Peyer's patch (tissue), 4 donors: ENCODE data around the gene KCNA1. TPM values are rescaled to one million over a fixed set of nuclear protein-coding genes. Genes with fewer than 3 reads are reported as not detected.

Experiments used
- DNase-seq, 3 donors: peaks; one replicate each; pipeline ENCODE4 v3.0.0-alpha.2; 2017 to 2019
- H3K27ac ChIP-seq, 4 donors: fragments of 200-600 bp; sonication (generic); one replicate each; pipeline ENCODE4 v1.5.1; 2016 to 2019
- H3K27me3 ChIP-seq, 2 donors: fragments of 200-600 bp; sonication (generic); one replicate each; pipeline ENCODE4 v1.5.1; 2019
- H3K36me3 ChIP-seq, 3 donors: fragments of 200-600 bp; sonication (generic); one replicate each; pipeline ENCODE4 v1.5.1; 2016 to 2019
- H3K4me1 ChIP-seq, 4 donors: fragments of 200-600 bp; sonication (generic); one replicate each; pipeline ENCODE4 v1.5.1; 2016 to 2019
- H3K4me3 ChIP-seq, 4 donors: fragments of 200-600 bp; sonication (generic); 1 replicate in 3 of 4; 2 replicates in 1 of 4; pipeline ENCODE4 v1.5.1; 2016 to 2019; ENCODE audit warnings: mild to moderate bottlenecking in 1 of 4
- H3K9me3 ChIP-seq, 4 donors: fragments of 200-600 bp; sonication (generic); one replicate each; pipeline ENCODE4 v1.5.1; 2016 to 2019; ENCODE audit warnings: mild to moderate bottlenecking in 1 of 4
- POLR2A ChIP-seq, 2 donors: fragments of 450-650 bp; IDR thresholded peaks; one replicate each; pipeline ENCODE4 v1.5.1; 2017; ENCODE audit warnings: antibody characterized with exemption in 2 of 2, mild to moderate bottlenecking in 2 of 2, moderate library complexity in 2 of 2
- total RNA-seq, 4 donors: library from RNA; depleted of rRNA; stranded (reverse); fragments of >200 nt; gene quantifications; one replicate each; pipeline ENCODE4 v1.1.0, GENCODE V29; 2016
- TF ChIP-seq, protein P1 (sequence below), 6 experiments: fragments of 450-650 bp in 4 of 6; fragments of 200-600 bp in 2 of 6; sonication (generic) in 1 of 6; IDR thresholded peaks; one replicate each; pipeline ENCODE4 v1.5.1; 2017 to 2019; ENCODE audit warnings: antibody characterized with exemption in 6 of 6, mild to moderate bottlenecking in 3 of 6, moderate library complexity in 1 of 6

Gene KCNA1
- total RNA-seq, 4 donors from 2014 or later, result not detected

- H3K27me3 ChIP-seq, result no peaks in the 10 kb centered on the region
- no peak overlapping the region for H3K27ac ChIP-seq
- no peak for DNase-seq
- TF ChIP-seq, protein P1, sequence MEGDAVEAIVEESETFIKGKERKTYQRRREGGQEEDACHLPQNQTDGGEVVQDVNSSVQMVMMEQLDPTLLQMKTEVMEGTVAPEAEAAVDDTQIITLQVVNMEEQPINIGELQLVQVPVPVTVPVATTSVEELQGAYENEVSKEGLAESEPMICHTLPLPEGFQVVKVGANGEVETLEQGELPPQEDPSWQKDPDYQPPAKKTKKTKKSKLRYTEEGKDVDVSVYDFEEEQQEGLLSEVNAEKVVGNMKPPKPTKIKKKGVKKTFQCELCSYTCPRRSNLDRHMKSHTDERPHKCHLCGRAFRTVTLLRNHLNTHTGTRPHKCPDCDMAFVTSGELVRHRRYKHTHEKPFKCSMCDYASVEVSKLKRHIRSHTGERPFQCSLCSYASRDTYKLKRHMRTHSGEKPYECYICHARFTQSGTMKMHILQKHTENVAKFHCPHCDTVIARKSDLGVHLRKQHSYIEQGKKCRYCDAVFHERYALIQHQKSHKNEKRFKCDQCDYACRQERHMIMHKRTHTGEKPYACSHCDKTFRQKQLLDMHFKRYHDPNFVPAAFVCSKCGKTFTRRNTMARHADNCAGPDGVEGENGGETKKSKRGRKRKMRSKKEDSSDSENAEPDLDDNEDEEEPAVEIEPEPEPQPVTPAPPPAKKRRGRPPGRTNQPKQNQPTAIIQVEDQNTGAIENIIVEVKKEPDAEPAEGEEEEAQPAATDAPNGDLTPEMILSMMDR (IDR thresholded peaks at IDR 0.05), result no peak
- TF ChIP-seq POLR2A (IDR thresholded peaks at IDR 0.05), result no peak
- H3K4me3 ChIP-seq, result no peak overlapping the region
- H3K9me3 ChIP-seq, result no peaks in the 10 kb centered on the region
- H3K36me3 ChIP-seq, result no peaks in the 10 kb centered on the region
- H3K4me1 ChIP-seq, result no peaks in the 10 kb centered on the region
These were observed 37.5 kb downstream of the KCNA1 start for GRCh38 chr12:4947253-4947652.

- no peaks in the 10 kb centered on the region for H3K27me3 ChIP-seq
These were observed 41.4 kb downstream of the KCNA1 start for GRCh38 chr12:4951083-4951482.

DNA sequence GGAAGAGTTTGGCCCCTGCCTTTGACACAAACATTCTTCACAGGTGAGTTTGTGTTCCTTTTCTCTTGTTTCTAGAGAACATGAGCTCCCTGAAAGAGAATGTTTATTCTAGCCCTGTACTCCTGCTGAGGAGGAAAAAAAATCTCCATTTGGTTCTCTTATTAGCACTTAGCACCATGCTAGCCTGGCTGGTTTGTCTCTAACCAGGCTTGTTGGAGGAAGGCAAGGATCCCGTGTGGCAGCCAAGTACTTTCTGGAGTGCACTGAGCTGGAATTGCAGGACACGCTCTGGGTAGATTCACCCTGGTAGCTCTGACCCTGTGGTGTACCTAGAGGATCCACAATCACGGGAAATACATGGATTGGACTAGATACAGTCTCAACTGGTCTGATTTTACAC is 41.9 kb downstream of the KCNA1 start:
- H3K4me3 ChIP-seq, result no peak overlapping the region
- DNase-seq, result no peak
- no peaks in the 10 kb centered on the region for H3K4me1 ChIP-seq
- H3K27me3 ChIP-seq, result no peaks in the 10 kb centered on the region
- no peaks in the 10 kb centered on the region for H3K9me3 ChIP-seq
- H3K36me3 ChIP-seq, result no peaks in the 10 kb centered on the region
- H3K27ac ChIP-seq, result no peak overlapping the region
- TF ChIP-seq POLR2A (IDR thresholded peaks at IDR 0.05), result no peak
- TF ChIP-seq, protein P1 (IDR thresholded peaks at IDR 0.05), result no peak

More at GRCh38 chr12:4951083-4951482, 41.4 kb downstream of the KCNA1 start:
- TF ChIP-seq, protein P1 (IDR thresholded peaks at IDR 0.05), result no peak
- TF ChIP-seq POLR2A (IDR thresholded peaks at IDR 0.05), result no peak
- no peak overlapping the region for H3K27ac ChIP-seq
- H3K4me1 ChIP-seq, result no peaks in the 10 kb centered on the region
- H3K4me3 ChIP-seq, result no peak overlapping the region
- no peaks in the 10 kb centered on the region for H3K36me3 ChIP-seq
- no peak for DNase-seq
- H3K9me3 ChIP-seq, result no peaks in the 10 kb centered on the region

DNA sequence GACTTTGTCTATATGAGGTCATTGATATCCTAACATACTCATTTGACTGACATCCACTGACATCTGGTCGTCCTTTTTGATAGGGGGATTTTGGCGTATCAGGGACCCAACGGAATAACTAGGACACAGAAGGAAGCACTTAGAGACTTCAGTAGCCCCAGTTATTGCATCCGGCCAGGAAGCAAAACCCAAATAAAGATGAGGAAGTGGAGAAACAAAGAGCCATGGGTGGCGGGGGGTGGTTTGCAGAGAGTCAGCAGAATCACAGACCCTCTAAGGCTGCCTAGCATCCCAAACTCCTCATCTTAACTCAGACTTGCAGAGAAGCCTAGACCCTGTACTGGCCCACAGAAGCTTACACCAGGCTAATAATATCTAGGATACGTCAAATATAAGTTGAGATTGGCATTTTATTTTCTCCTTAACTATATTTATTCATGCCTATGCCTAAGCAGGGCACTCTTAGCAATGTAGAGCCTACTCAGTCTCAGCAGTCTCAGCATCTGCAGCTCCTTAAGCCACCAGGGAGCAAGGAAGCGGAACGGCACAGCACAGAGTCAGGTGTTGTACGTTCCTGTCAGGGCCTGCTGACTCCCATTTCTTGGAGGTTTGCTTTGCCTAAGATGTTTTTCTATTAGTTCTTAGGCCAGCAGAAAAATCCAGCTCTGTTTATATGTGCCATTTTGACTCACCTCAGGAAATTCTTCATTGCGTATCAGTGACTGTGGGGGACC is 45.1 kb downstream of the KCNA1 start:
- Histone ChIP-seq H3K27ac (no peak overlapping the region), H3K36me3 (no peaks in the 10 kb centered on the region), H3K27me3 (no peaks in the 10 kb centered on the region), H3K4me1 (no peaks in the 10 kb centered on the region), H3K4me3 (no peak overlapping the region), H3K9me3 (no peaks in the 10 kb centered on the region)
- no peak for DNase-seq
- TF ChIP-seq, protein P1 (IDR thresholded peaks at IDR 0.05), result no peak
- TF ChIP-seq POLR2A (IDR thresholded peaks at IDR 0.05), result no peak

GRCh38 chr12:4956054-4956453 is 46.3 kb downstream of the KCNA1 start:
- no peaks in the 10 kb centered on the region for H3K9me3 ChIP-seq
- no peaks in the 10 kb centered on the region for H3K27me3 ChIP-seq
- H3K4me1 ChIP-seq, result no peaks in the 10 kb centered on the region
- H3K4me3 ChIP-seq, result no peak overlapping the region
- H3K36me3 ChIP-seq, result no peaks in the 10 kb centered on the region
- no peak overlapping the region for H3K27ac ChIP-seq
- no peak for TF ChIP-seq POLR2A (IDR thresholded peaks at IDR 0.05)
- TF ChIP-seq, protein P1 (IDR thresholded peaks at IDR 0.05), result no peak
- no peak for DNase-seq
